Colonic mucosa (tissue), 4 donors: ENCODE measurements around the gene RASSF4. TPM values are rescaled to one million over a fixed set of nuclear protein-coding genes. Genes with fewer than 3 reads are reported as not detected.
A peak's percentile ranks its signal among the peaks of the same experiment; 100 is the strongest.

ENCODE experiments used
- DNase-seq: peaks from one replicate; pipeline ENCODE4 v3.0.0-alpha.2; 2020
- H3K27ac ChIP-seq: fragments of 200-600 bp; one replicate; pipeline ENCODE4 v1.8.0; 2021
- H3K27me3 ChIP-seq: fragments of 200-600 bp; one replicate; pipeline ENCODE4 v1.8.0; 2021
- H3K36me3 ChIP-seq: fragments of 200-600 bp; one replicate; pipeline ENCODE4 v1.8.0; 2021
- H3K4me1 ChIP-seq: fragments of 200-600 bp; one replicate; pipeline ENCODE4 v1.8.0; 2021; ENCODE audit warnings: mild to moderate bottlenecking
- H3K4me3 ChIP-seq: fragments of 200-600 bp; one replicate; pipeline ENCODE4 v1.8.0; 2021
- H3K9ac ChIP-seq, 2 donors: one replicate each; pipeline ENCODE4 v1.7.0; 2013; ENCODE audit warnings: control low read depth in 2 of 2, low read depth in 2 of 2, low read length in 2 of 2
- H3K9me3 ChIP-seq: fragments of 200-600 bp; one replicate; pipeline ENCODE4 v1.8.0; 2021
- CTCF ChIP-seq: fragments of 200-600 bp; IDR thresholded peaks from one replicate; pipeline ENCODE4 v1.8.0; 2022; ENCODE audit warnings: antibody characterized with exemption, mild to moderate bottlenecking
- intact Hi-C: fragments of 100-400 bp; cut with DNase I; formaldehyde crosslinking; loops from one replicate; pipeline ENCODE4 v1.14.1; 2022
- total RNA-seq, 2 donors: library from RNA; stranded (reverse); fragmentation: NEBNext Ultra II Directional in 1 of 2; extraction: Animal tissue kit (Norgen Biotek cat#: 25700) in 1 of 2; gene quantifications; one replicate each; pipeline ENCODE4 v1.2.1, GENCODE V29; 2021
- donor health status: healthy.
- donor health status: DM: no; HTN: no; CAD: no.
- donor health status: DM: no; HTN: no; CAD: no.

Gene RASSF4
- total RNA-seq, 2 donors from 2014 or later, result 13.1 to 19.9 TPM

GRCh38 chr10:44975431-44976331, 16.1 kb downstream of the RASSF4 start:
- intact Hi-C loops, result loop anchor here (2.0 kb wide), 1 partner anchor 43 kb away; no protein-coding TSS in a partner anchor
- TF ChIP-seq CTCF, result no peak
- no peak overlapping the region for H3K4me3 ChIP-seq
- no peaks in the 10 kb centered on the region for H3K9me3 ChIP-seq
- H3K36me3 ChIP-seq, result no peaks in the 10 kb centered on the region
- peak overlapping the region in 1 of 2 donors; percentile 55 for H3K9ac ChIP-seq
- DNase-seq, result no peak
- no peaks in the 10 kb centered on the region for H3K27me3 ChIP-seq
- peak overlapping the region; percentile 70 for H3K27ac ChIP-seq
- H3K4me1 ChIP-seq, result peaks cover 13% of the 10 kb centered on the region

GRCh38 chr10:44976352-44977198, 17.0 kb downstream of the RASSF4 start:
- TF ChIP-seq CTCF, result no peak

DNA sequence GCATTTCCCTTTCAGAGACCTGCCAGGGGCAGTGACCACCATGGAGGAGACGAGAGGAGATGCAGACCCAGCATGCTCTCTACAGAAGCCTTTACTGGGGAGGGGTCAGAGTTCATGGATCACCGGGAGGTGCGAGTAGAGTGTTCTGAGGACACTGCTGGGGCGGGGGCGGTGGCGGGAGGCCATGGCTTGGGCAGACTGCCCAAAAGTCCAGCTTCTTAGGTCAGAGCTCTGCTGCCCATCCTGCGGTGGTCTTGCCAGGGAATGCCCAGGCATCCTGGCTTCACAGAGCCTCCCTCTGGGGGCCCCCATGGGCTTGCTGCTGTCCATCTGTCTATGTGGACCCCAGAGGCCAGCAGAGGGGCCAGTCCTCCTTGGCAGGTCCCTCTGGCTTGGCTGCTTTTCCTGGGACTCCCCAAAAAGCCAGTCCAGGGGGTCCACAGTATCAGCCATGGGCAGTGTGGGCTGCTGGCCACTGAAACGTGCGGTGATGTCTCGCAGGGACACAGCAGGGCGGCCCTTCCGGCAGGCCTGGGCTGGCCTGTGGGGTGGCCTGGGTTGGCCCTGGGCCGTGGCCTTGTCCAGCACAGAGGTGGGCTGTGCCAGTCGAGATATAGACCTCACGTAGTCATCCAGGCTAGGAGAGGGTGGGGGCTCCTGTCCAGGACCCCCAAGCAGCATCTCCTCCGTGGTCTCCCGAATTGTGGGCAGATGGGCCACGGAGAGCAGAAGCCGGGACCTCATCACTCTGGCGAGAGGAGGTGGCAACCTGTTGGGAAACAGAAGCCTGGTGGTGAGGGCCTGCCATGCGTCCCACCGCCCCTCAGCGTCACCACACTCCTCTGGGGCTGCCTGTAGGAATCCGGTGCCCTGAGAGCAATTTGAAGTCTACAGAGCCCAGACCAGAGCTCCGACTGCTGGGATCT, 17.9 kb downstream of the RASSF4 start:
- Histone ChIP-seq H3K4me3 (peak overlapping the region; percentile 39), H3K4me1 (peaks cover 23% of the 10 kb centered on the region), H3K36me3 (no peaks in the 10 kb centered on the region), H3K27me3 (no peaks in the 10 kb centered on the region), H3K27ac (peak overlapping the region; percentile 80), H3K9me3 (no peaks in the 10 kb centered on the region), H3K9ac (peak overlapping the region; percentile 70)
- intact Hi-C loops, result no loop called here
- no peak for TF ChIP-seq CTCF
- no peak for DNase-seq

More at GRCh38 chr10:44976352-44977198, 17.0 kb downstream of the RASSF4 start:
- Histone ChIP-seq H3K9me3 (no peaks in the 10 kb centered on the region), H3K4me1 (peaks cover 18% of the 10 kb centered on the region), H3K9ac (peak overlapping the region; percentile 54 to 70), H3K4me3 (peak overlapping the region; percentile 8), H3K27me3 (no peaks in the 10 kb centered on the region), H3K27ac (peak overlapping the region; percentile 9), H3K36me3 (no peaks in the 10 kb centered on the region)
- intact Hi-C loops, result no loop called here
- DNase-seq, result no peak

DNA sequence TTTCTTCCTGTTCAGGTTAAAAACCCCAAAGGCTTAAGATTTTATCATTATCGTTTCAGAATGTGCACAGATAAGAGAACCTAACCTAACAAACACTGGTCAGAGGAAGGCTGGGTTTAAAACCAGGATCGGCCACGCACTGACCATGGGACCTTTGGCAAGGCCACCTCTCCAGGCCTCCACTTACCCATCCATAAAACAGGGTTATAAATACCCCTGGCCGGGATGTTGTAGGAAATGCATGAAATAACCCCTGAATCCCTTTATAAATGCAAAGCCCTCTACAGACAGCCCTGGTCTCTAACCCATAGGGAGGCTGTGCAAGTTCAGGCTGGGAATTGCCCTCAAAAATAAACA, 18.6 kb downstream of the RASSF4 start:
- H3K4me3 ChIP-seq, result peak overlapping the region; percentile 39
- peak overlapping the region; percentile 80 for H3K27ac ChIP-seq
- H3K27me3 ChIP-seq, result no peaks in the 10 kb centered on the region
- H3K9ac ChIP-seq, result peak overlapping the region; percentile 70
- peaks cover 23% of the 10 kb centered on the region for H3K4me1 ChIP-seq
- no peak for TF ChIP-seq CTCF
- DNase-seq, result no peak
- intact Hi-C loops, result no loop called here
- no peaks in the 10 kb centered on the region for H3K36me3 ChIP-seq
- no peaks in the 10 kb centered on the region for H3K9me3 ChIP-seq
